ENCODE results near the gene GNG7.
"Not testable (repeated sequence)": the region's sequence is repeated elsewhere in the genome, so short reads cannot be mapped to it uniquely, and the experiment has no call there.

The GNG7 gene

DNA sequence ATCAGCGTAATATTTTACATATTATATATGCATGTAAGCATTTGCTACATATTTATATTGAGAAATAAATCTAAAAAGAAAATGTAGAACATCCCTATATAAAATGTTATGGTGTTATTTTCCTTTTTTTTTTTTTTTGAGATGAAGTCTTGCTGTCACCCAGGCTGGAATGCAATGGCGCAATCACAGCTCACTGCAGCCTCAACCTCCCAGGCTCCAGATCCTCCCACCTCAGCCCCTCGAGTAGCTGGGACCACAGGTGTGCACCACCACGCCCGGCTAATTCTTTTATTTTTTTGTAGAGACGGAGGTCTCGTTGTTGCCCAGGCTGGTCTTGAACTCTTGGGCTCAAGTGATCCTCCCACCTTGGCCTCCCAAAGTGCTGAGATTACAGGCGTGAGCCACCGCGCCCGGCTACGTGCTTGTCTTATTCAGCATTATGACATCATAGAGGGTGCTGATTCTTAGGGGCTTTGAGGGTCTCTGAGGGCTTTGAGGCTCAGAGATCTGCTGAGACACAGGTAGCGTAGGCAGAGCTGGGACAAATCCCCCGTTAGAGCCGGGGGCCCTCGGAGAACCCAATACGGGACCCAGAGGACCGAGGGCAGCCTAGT, 124.7 kb downstream of the GNG7 start:
- Histone ChIP-seq H3K4me2 (no peak overlapping the region), H3K4me1 (peaks cover 49% of the 10 kb centered on the region), H3K27me3 (no peaks in the 10 kb centered on the region), H3K36me3 (peaks cover 53% of the 10 kb centered on the region), H3K9me3 (peaks cover 13% of the 10 kb centered on the region), H3K9ac (no peak overlapping the region), H3K4me3 (no peak overlapping the region), H4K20me1 (peaks cover 98% of the 10 kb centered on the region), H3K27ac (no peak overlapping the region)
- no peak for TF ChIP-seq Cebpa-rat (IDR thresholded peaks at IDR 0.05)

DNA sequence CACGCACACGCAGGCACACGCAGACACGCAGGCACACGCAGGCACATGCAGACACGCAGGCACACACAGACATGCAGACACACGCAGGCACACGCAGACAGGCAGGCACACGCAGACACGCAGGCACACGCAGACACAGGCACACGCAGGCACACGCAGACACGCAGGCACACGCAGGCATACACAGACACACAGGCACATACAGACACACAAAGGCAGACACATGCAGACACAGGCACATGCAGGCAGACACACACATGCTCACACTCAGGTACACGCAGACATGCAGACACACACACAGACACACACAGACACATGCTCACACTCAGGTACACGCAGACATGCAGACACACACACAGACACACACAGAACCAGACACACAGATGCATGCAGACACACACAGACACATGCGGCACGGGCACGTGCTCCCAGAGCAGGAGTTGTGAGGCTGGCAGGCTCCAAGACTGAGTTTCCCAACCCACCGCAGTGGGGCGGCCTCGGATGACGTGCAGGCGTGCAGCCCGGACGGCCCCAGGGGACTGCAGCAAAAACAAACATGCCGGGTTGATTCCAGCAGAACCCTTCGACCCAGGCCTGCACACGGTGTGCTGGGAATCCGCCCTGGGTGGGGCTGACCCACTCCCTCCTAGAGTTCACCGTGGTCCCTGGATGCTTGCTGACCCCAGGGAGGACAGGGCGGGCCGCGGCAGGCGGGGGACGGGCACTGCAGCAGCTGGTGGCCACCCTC, 126.6 kb downstream of the GNG7 start:
- Histone ChIP-seq H3K27me3 (no peaks in the 10 kb centered on the region), H4K20me1 (peaks cover 100% of the 10 kb centered on the region), H3K4me1 (peaks cover 57% of the 10 kb centered on the region), H3K4me2 (peak overlapping the region; percentile 31), H3K4me3 (no peak overlapping the region), H3K36me3 (peaks cover 60% of the 10 kb centered on the region), H3K9ac (no peak overlapping the region), H3K27ac (no peak overlapping the region), H3K9me3 (peaks cover 14% of the 10 kb centered on the region)
- no peak for TF ChIP-seq Cebpa-rat (IDR thresholded peaks at IDR 0.05)

DNA sequence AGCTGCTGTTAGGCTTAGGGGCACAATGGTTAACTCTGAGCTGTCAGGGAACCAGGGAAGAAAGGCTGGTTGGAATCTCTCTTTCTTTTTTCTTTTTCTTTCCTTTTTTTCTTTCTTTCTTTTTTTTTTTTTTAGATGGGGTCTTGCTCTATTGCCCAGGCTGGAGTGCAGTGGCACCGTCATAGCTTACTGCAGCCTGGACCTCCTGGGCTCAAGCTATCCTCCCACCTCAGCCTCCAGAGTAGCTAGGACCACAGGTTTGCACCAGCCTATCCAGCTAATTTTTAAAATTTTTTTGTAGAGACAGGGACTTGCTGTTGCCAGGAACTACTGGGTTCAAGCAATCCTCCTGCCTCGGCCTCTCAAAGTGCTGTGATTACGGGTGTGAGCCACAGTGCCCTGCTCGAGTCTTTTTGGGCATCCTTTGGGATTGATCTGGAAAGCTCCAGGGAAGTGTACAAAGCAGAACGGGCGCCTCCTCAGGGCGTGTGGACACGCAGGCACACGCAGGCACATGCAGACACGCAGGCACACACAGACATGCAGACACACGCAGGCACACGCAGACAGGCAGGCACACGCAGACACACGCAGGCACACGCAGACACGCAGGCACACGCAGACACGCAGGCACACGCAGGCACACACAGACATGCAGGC, 127.4 kb downstream of the GNG7 start:
- no peaks in the 10 kb centered on the region for H3K27me3 ChIP-seq
- H3K36me3 ChIP-seq = peaks cover 68% of the 10 kb centered on the region
- H3K9me3 ChIP-seq = peaks cover 22% of the 10 kb centered on the region
- no peak overlapping the region for H3K4me2 ChIP-seq
- H4K20me1 ChIP-seq = peaks cover 100% of the 10 kb centered on the region
- no peak for TF ChIP-seq Cebpa-rat (IDR thresholded peaks at IDR 0.05)
- H3K4me1 ChIP-seq = peaks cover 57% of the 10 kb centered on the region
- H3K9ac ChIP-seq = no peak overlapping the region
- no peak overlapping the region for H3K27ac ChIP-seq
- H3K4me3 ChIP-seq = no peak overlapping the region

DNA sequence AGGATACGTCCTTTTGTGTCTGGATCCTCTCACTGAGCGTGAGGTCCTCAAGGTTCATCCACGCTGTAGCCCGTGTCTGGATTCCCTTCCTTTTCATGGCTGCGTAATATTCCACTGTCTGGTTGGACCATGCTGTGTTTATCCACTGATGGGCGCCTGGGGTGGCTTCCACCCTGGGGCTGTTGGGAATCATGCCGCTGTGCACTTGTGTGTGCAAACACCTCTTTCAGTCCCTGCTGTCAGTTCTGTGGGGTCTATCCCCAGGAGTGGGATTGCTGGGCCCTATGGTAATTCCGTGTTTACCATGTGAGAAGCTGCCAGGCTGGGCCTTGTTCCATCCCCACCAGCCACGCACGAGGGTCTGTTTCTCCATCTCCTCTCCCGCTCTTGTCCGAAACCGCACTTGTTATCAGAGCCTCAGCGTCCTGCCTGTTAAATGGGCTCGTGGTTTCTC, 128.0 kb downstream of the GNG7 start:
- Histone ChIP-seq H3K27me3 (no peaks in the 10 kb centered on the region), H3K9ac (no peak overlapping the region), H3K9me3 (peaks cover 25% of the 10 kb centered on the region), H3K36me3 (peaks cover 70% of the 10 kb centered on the region), H3K4me2 (no peak overlapping the region), H3K27ac (no peak overlapping the region), H3K4me3 (no peak overlapping the region), H4K20me1 (peaks cover 100% of the 10 kb centered on the region), H3K4me1 (peaks cover 57% of the 10 kb centered on the region)
- TF ChIP-seq Cebpa-rat (IDR thresholded peaks at IDR 0.05) = no peak

DNA sequence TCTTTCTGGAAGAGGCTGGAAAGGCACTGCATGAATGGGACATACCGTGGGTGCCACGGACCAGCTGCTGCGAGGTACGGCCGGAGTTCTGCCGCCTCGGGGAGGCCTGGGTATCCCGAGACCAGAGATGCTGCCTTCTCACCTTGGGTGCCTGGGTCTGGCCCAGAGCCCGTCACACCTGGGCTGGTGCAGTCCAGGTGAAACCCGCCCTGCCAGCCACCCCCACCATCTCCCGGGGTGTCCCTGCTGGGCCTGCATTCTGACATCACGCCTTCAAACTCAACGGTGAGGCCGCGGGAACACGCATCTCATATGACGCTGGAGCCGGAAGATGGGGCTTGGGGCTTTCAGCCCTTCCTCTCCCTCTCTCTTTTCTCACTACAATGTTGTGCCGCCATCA, 128.6 kb downstream of the GNG7 start:
- Histone ChIP-seq H3K9me3 (peaks cover 25% of the 10 kb centered on the region), H3K9ac (no peak overlapping the region), H3K4me1 (peaks cover 57% of the 10 kb centered on the region), H3K4me2 (no peak overlapping the region), H3K27me3 (no peaks in the 10 kb centered on the region), H4K20me1 (peaks cover 100% of the 10 kb centered on the region), H3K36me3 (peaks cover 70% of the 10 kb centered on the region), H3K27ac (no peak overlapping the region), H3K4me3 (no peak overlapping the region)
- no peak for TF ChIP-seq Cebpa-rat (IDR thresholded peaks at IDR 0.05)

DNA sequence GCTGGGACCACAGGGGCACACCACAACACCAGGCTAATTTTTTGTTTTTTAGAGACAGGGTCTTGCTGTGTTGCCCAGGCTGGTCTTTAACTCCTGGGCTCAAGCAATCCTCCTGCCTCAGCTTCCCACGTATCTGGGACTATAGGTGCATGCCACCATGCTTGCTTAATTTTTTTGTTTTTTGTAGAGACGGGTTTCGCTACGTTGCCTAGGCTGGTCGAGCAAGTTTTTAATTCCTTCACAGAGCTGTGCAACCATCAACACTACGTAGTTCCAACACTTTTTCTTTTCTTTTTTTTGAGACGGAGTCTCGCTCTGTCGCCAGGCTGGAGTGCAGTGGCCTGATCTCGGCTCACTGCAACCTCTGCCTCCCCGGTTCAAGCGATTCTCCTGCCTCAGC, 130.3 kb downstream of the GNG7 start:
- H3K9ac ChIP-seq, H3K27ac ChIP-seq, H3K27me3 ChIP-seq, H3K4me3 ChIP-seq, H3K4me2 ChIP-seq: not testable (repeated sequence)
- peaks cover 100% of the 10 kb centered on the region for H4K20me1 ChIP-seq
- peaks cover 65% of the 10 kb centered on the region for H3K4me1 ChIP-seq
- H3K36me3 ChIP-seq = peaks cover 67% of the 10 kb centered on the region
- peaks cover 25% of the 10 kb centered on the region for H3K9me3 ChIP-seq

DNA sequence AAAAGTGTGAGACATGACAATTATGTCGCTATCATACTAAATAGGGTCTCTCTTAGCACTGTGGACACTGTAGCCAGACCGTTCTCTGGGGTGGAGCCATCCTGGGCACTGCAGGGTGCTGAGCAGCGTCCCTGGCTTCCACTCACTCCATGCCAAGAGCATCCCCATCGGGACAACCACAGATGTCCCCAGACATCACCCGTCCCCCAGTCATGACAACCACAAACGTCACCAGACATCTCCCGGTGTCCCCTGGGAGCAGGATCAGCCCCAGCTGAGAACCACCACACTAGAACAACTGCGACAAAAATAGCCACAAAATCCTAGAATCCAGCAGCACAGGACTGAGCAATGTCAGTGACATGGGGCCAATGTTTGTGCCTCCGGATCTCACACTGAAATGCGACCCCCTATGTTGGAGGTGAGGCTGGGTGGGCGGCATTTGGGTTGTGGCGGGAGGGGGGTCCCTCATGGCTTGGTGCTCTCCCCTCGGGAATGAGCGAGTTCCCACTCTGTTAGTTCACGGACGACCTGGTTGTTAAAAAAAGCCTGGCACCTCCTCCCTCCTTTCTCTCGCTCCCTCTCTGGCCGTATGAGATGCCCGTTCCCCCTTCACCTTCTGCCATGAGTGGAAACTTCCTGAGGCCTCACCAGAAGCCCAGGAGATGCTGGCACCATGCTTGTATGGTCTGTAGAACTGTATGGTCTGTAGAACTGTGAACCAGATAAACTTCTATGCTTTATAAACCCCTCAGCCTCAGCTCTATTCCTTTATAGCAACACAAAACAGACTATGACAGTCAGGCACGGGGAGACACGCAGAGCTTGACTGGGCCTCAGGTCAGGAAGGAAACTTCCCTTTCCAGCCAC, 132.7 kb downstream of the GNG7 start:
- peaks cover 57% of the 10 kb centered on the region for H3K36me3 ChIP-seq
- peaks cover 100% of the 10 kb centered on the region for H4K20me1 ChIP-seq
- no peak overlapping the region for H3K9ac ChIP-seq
- no peak overlapping the region for H3K4me3 ChIP-seq
- peaks cover 62% of the 10 kb centered on the region for H3K4me1 ChIP-seq
- H3K27ac ChIP-seq = no peak overlapping the region
- H3K9me3 ChIP-seq = peaks cover 22% of the 10 kb centered on the region
- no peak for TF ChIP-seq Cebpa-rat (IDR thresholded peaks at IDR 0.05)
- no peaks in the 10 kb centered on the region for H3K27me3 ChIP-seq
- H3K4me2 ChIP-seq = peak overlapping the region; percentile 49

DNA sequence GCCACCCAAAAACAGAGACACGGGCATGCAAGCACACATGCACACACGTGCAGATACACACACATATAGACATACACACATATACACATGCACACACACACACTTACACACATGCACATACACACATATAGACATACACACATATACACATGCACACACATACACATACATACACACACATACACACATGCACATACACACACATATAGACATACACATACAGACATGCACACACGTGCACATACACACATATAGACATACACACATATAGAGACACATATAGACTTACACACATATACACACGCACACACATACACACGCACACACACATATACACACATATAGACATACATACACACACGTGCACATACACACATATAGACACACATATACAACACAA, 134.5 kb downstream of the GNG7 start:
- Histone ChIP-seq H3K27ac (peak overlapping the region; percentile 70; the same call in 1 of the 2 replicates), H3K4me1 (peaks cover 79% of the 10 kb centered on the region), H3K36me3 (peaks cover 48% of the 10 kb centered on the region), H4K20me1 (peaks cover 100% of the 10 kb centered on the region), H3K27me3 (no peaks in the 10 kb centered on the region), H3K4me3 (no peak overlapping the region), H3K9ac (no peak overlapping the region), H3K9me3 (peaks cover 16% of the 10 kb centered on the region), H3K4me2 (peak overlapping the region; percentile 65)
- no peak for TF ChIP-seq Cebpa-rat (IDR thresholded peaks at IDR 0.05)

DNA sequence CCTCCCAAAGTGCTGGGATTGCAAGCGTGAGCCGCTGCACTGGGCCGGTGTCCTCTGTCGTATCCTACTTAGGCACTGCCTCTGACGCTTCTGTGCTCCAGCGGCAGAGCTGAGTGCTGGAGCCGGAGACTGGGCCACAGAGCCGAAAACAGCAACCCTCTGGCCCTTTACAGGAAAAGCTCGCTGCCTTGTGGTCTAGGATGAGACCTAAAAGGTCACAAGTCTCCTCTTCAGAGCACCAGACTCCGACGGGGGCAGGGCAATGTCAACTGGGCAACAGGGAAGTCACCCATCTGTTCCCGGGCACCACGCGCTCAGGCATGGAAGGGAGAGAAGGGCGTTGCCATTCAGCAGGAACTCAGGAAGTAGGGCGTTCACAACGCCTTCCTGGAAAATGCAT, 134.9 kb downstream of the GNG7 start:
- Histone ChIP-seq H3K9me3 (peaks cover 16% of the 10 kb centered on the region), H3K4me1 (peaks cover 83% of the 10 kb centered on the region), H3K4me2 (peak overlapping the region; percentile 65), H3K27me3 (no peaks in the 10 kb centered on the region), H3K36me3 (peaks cover 43% of the 10 kb centered on the region), H3K9ac (peak overlapping the region; percentile 41; the same call in 1 of the 2 replicates), H3K27ac (peak overlapping the region; percentile 70), H4K20me1 (peaks cover 100% of the 10 kb centered on the region), H3K4me3 (no peak overlapping the region)
- TF ChIP-seq Cebpa-rat (IDR thresholded peaks at IDR 0.05) = no peak

DNA sequence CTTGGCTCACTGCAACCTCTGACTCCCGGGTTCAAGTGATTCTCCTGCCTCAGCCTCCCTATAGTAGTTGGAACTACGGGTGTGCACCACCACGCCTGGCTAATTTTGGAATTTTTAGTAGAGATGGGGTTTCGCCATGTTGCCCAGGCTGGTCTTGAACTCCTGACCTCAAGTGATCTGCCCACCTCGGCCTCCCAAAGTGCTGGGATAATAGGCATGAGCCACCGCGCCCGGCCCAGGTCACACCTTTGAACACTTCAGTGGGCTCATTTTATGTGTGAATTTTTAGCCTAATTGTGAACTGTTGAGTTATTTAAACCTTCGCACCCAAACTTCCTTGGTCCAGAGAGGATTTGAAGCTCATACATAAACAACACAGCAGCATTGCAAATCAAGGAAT, 138.9 kb downstream of the GNG7 start:
- not testable (repeated sequence) for H3K27me3 ChIP-seq, H3K9me3 ChIP-seq, H3K4me3 ChIP-seq, H3K9ac ChIP-seq, H3K27ac ChIP-seq
- H3K4me1 ChIP-seq = peaks cover 84% of the 10 kb centered on the region
- H3K36me3 ChIP-seq = peaks cover 43% of the 10 kb centered on the region
- H3K4me2 ChIP-seq = peak overlapping the region; percentile 79
- H4K20me1 ChIP-seq = peaks cover 100% of the 10 kb centered on the region
